Measurements from ENCODE around the gene NLRC5. TPM values are rescaled to one million over a fixed set of nuclear protein-coding genes. Genes with fewer than 3 reads are reported as not detected.

Gene NLRC5
- total RNA-seq (2021; fragmentation: NEBNext Ultra II Directional; extraction: Animal tissue kit (Norgen Biotek cat#: 25700)): 10 to 100 TPM; 18.2 to 26.2 (median 21.7) TPM
- long read RNA-seq, partial matches to known transcripts: 0 of 6 reads
- long read RNA-seq, other reads (novel, unspliced or antisense): 5 of 6 reads

- peak within 1 kb of the TSS; percentile 98 for H3K4me3 Mint-ChIP-seq
- H3K9me3 Mint-ChIP-seq: no peaks in the 10 kb centered on the region
- peaks cover 5% of the 10 kb centered on the region; the same call in 1 of the 2 replicates for H3K27me3 Mint-ChIP-seq (ENCODE audit: insufficient read depth)
- peak; percentile 77 for DNase-seq
- peak within 1 kb of the TSS; percentile 96 for H3K27ac Mint-ChIP-seq
- TF ChIP-seq, protein P1, sequence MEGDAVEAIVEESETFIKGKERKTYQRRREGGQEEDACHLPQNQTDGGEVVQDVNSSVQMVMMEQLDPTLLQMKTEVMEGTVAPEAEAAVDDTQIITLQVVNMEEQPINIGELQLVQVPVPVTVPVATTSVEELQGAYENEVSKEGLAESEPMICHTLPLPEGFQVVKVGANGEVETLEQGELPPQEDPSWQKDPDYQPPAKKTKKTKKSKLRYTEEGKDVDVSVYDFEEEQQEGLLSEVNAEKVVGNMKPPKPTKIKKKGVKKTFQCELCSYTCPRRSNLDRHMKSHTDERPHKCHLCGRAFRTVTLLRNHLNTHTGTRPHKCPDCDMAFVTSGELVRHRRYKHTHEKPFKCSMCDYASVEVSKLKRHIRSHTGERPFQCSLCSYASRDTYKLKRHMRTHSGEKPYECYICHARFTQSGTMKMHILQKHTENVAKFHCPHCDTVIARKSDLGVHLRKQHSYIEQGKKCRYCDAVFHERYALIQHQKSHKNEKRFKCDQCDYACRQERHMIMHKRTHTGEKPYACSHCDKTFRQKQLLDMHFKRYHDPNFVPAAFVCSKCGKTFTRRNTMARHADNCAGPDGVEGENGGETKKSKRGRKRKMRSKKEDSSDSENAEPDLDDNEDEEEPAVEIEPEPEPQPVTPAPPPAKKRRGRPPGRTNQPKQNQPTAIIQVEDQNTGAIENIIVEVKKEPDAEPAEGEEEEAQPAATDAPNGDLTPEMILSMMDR (IDR thresholded peaks at IDR 0.05): no peak; the same call in 1 of the 2 replicates
- peaks cover 22% of the 10 kb centered on the region for H3K36me3 Mint-ChIP-seq (ENCODE audit: low read depth)
- H3K4me1 Mint-ChIP-seq (ENCODE audit: low read depth): peaks cover 81% of the 10 kb centered on the region
Observed at GRCh38 chr16:56988948-56989945, at the start of gene NLRC5. NLRC5 (plus strand) TSS chr16:56989557; CDS start chr16:57020713, 31,156 bp downstream.

DNA sequence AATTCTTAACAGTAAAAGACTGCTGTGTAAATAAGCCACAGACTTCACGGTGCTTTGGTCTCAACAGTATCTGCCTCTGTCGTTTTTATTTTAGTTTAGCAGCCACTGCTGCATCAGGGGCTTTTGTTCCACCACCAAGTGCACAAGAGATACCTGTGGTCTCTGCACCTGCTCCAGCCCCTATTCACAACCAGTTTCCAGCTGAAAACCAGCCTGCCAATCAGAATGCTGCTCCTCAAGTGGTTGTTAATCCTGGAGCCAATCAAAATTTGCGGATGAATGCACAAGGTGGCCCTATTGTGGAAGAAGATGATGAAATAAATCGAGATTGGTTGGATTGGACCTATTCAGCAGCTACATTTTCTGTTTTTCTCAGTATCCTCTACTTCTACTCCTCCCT, 49.6 kb upstream of the NLRC5 start:
- peak overlapping the region; percentile 10; the same call in 1 of the 2 replicates for H3K27ac Mint-ChIP-seq
- H3K36me3 Mint-ChIP-seq (ENCODE audit: low read depth): peaks cover 55% of the 10 kb centered on the region
- H3K4me1 Mint-ChIP-seq (ENCODE audit: low read depth): peaks cover 40% of the 10 kb centered on the region

DNA sequence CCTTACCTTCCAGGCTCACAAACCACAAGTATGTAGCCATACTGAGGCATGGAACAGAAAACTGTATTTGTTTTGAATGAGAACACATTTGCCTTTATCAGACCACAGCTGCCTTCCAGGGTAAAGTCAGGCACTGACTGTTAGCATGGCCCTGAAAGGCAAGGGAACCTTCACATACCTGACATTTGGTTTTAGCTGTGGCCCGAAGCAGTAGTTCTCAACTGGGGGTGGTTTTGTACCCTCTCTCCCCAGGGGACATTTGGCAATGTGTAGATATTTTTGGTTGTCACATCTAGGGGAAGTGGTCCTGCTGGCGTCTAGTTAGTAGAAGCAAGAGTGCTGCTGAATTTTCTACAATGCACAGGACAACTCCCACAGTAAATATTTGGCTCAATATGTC, 48.3 kb upstream of the NLRC5 start:
- H3K27me3 Mint-ChIP-seq (ENCODE audit: insufficient read depth): peaks cover 4% of the 10 kb centered on the region
- H3K4me1 Mint-ChIP-seq (ENCODE audit: low read depth): peaks cover 30% of the 10 kb centered on the region
- no peak overlapping the region for H3K4me3 Mint-ChIP-seq
- no peak for DNase-seq
- TF ChIP-seq, protein P1 (IDR thresholded peaks at IDR 0.05): no peak
- peaks cover 49% of the 10 kb centered on the region for H3K36me3 Mint-ChIP-seq (ENCODE audit: low read depth)
- peak overlapping the region; percentile 33; the same call in 1 of the 2 replicates for H3K27ac Mint-ChIP-seq
- H3K9me3 Mint-ChIP-seq: no peaks in the 10 kb centered on the region

More for the DNA sequence above, 49.6 kb upstream of the NLRC5 start:
- Mint-ChIP-seq H3K4me3 (no peak overlapping the region), H3K27me3 (ENCODE audit: insufficient read depth) (peaks cover 6% of the 10 kb centered on the region), H3K9me3 (no peaks in the 10 kb centered on the region)
- TF ChIP-seq, protein P1 (IDR thresholded peaks at IDR 0.05): no peak
- no peak for DNase-seq

- Mint-ChIP-seq H3K9me3 (no peaks in the 10 kb centered on the region), H3K27ac (no peak overlapping the region; the same call in 1 of the 2 replicates), H3K4me3 (no peak overlapping the region), H3K27me3 (ENCODE audit: insufficient read depth) (peaks cover 6% of the 10 kb centered on the region), H3K4me1 (ENCODE audit: low read depth) (peaks cover 22% of the 10 kb centered on the region), H3K36me3 (ENCODE audit: low read depth) (peaks cover 42% of the 10 kb centered on the region)
- TF ChIP-seq, protein P1 (IDR thresholded peaks at IDR 0.05): no peak
- no peak for DNase-seq
Observed at GRCh38 chr16:56941856-56942331, 47.5 kb upstream of the NLRC5 start.

DNA sequence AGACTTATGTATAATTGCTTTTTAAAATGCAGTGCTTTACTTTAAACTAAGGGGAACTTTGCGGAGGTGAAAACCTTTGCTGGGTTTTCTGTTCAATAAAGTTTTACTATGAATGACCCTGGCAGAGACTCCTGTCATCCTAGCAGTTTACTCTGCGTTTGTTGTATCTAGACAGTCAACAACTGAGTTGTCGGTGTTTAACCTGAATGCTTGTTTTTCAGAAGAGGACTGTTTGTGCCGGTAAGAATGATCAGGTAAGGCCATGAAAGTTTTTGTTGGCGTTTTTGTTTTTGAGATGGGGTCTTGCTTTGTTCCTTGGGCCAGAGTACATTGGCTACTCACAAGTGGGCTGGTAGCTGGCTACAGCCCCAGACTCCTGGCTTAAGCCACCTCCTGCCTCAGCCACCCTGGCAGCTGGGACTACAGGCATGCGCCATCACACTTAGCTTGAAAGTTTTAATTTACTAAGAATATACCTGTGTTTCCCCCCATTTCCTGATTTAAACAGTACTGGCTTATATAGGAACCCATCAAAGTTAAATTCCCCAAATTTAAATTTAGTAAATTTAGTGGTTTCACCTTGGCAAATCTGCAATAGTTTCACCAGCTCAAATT, 45.5 kb upstream of the NLRC5 start:
- peaks cover 5% of the 10 kb centered on the region for H3K27me3 Mint-ChIP-seq (ENCODE audit: insufficient read depth)
- H3K36me3 Mint-ChIP-seq (ENCODE audit: low read depth): peaks cover 22% of the 10 kb centered on the region
- H3K4me1 Mint-ChIP-seq (ENCODE audit: low read depth): peaks cover 4% of the 10 kb centered on the region; the same call in 1 of the 2 replicates
- TF ChIP-seq, protein P1 (IDR thresholded peaks at IDR 0.05): no peak
- H3K4me3 Mint-ChIP-seq: no peak overlapping the region
- DNase-seq: no peak
- no peak overlapping the region for H3K27ac Mint-ChIP-seq
- H3K9me3 Mint-ChIP-seq: no peaks in the 10 kb centered on the region

Data from HFFc6 (cell line).